GM12878 (cell line): ENCODE data around the gene ATCAY. TPM values are rescaled to one million over a fixed set of nuclear protein-coding genes. Genes with fewer than 3 reads are reported as not detected.

Experiments used
- CEBPB ChIP-seq, 2 experiments: fragments of 150-350 bp in 1 of 2; IDR thresholded peaks; 2 replicates each; pipeline ENCODE4 v1.6.1; 2012 to 2014; ENCODE audit warnings: low read depth in 2 of 2, low read length in 2 of 2, borderline replicate concordance in 1 of 2, inconsistent platforms in 1 of 2
- SMAD5 ChIP-seq: IDR thresholded peaks from 2 replicates; pipeline ENCODE4 v1.6.1; 2016; ENCODE audit warnings: antibody characterized with exemption, low read depth
- ZBTB4 ChIP-seq: fragments of 450-650 bp; formaldehyde crosslinking; IDR thresholded peaks from 2 replicates; pipeline ENCODE4 v1.4.0; 2022; ENCODE audit warnings: mild to moderate bottlenecking, moderate library complexity
- polyA plus RNA-seq, 11 experiments: library from polyadenylated mRNA; depleted of rRNA in 4 of 11; unstranded in 6 of 11; stranded (reverse) in 5 of 11; fragments of >200 nt; fragmentation: Nextera tagmentation in 4 of 11; fragmentation: Illumina TruSeq in 1 of 11; extraction: Ambion mirVana in 4 of 11; extraction: Trizol in 1 of 11; gene quantifications; 1 replicate in 1 of 11; 2 replicates in 10 of 11; pipeline versions ENCODE4 v1.2.1 to v1.2.3, GENCODE V29; 2011 to 2016; ENCODE audit warnings: inconsistent platforms in 2 of 11, missing spikeins in 2 of 11, low read depth in 1 of 11
- total RNA-seq, 4 experiments: library from RNA; depleted of rRNA in 3 of 4; stranded (reverse); fragments of >200 nt in 3 of 4; fragmentation: Illumina TruSeq in 1 of 4; extraction: Trizol in 1 of 4; gene quantifications; 2 replicates each; pipeline versions ENCODE4 v1.2.1 to v1.2.3, GENCODE V29; 2013 to 2021
- TF ChIP-seq, protein P1 (sequence below): fragments of 450-650 bp; IDR thresholded peaks from 2 replicates; pipeline ENCODE4 v1.6.1; 2017; ENCODE audit warnings: mild to moderate bottlenecking
- TF ChIP-seq, protein P2 (sequence below): fragments of 450-650 bp; IDR thresholded peaks from 2 replicates; pipeline ENCODE4 v1.6.1; 2017; ENCODE audit warnings: borderline replicate concordance

ATCAY gene
- total and polyA plus RNA-seq, 10 of the 15 experiments (the other 5 are each of a cell fraction or from before 2014, with no cell fraction given) = under 0.01 to 0.04 (median 0.02) TPM; not detected in 4

- no peak for TF ChIP-seq ZBTB4
- no peak for TF ChIP-seq CEBPB (IDR thresholded peaks at IDR 0.05; ENCODE audit: borderline replicate concordance in 1 of 2, low read depth in 2 of 2, low read length in 2 of 2)
- TF ChIP-seq SMAD5 = no peak
- TF ChIP-seq, protein P1, sequence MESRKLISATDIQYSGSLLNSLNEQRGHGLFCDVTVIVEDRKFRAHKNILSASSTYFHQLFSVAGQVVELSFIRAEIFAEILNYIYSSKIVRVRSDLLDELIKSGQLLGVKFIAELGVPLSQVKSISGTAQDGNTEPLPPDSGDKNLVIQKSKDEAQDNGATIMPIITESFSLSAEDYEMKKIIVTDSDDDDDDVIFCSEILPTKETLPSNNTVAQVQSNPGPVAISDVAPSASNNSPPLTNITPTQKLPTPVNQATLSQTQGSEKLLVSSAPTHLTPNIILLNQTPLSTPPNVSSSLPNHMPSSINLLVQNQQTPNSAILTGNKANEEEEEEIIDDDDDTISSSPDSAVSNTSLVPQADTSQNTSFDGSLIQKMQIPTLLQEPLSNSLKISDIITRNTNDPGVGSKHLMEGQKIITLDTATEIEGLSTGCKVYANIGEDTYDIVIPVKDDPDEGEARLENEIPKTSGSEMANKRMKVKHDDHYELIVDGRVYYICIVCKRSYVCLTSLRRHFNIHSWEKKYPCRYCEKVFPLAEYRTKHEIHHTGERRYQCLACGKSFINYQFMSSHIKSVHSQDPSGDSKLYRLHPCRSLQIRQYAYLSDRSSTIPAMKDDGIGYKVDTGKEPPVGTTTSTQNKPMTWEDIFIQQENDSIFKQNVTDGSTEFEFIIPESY = no peak
- TF ChIP-seq, protein P2, sequence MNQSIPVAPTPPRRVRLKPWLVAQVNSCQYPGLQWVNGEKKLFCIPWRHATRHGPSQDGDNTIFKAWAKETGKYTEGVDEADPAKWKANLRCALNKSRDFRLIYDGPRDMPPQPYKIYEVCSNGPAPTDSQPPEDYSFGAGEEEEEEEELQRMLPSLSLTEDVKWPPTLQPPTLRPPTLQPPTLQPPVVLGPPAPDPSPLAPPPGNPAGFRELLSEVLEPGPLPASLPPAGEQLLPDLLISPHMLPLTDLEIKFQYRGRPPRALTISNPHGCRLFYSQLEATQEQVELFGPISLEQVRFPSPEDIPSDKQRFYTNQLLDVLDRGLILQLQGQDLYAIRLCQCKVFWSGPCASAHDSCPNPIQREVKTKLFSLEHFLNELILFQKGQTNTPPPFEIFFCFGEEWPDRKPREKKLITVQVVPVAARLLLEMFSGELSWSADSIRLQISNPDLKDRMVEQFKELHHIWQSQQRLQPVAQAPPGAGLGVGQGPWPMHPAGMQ = no peak
Observed at GRCh38 chr19:3860499-3860898, 20.0 kb upstream of the ATCAY start (continued).
